Activated naive CD4-positive, alpha-beta T cell treated with anti-CD3 and anti-CD28 coated beads, Interleukin-2, amount 50 U/mL, for 16 hours (primary cell): ENCODE measurements around the gene FUCA1.
"Not testable (repeated sequence)": the region's sequence is repeated elsewhere in the genome, so short reads cannot be mapped to it uniquely, and the experiment has no call there.

Source experiments
- DNase-seq: peaks from one replicate; pipeline ENCODE4 v3.0.0-alpha.2; 2020

The FUCA1 gene

GRCh38 chr1:23867895-23868556 is at the start of gene FUCA1:
TSS of gene FUCA1 (minus strand) at chr1:23868290. CDS start at chr1:23868286, 4 bp downstream.
- peak; percentile 96 for DNase-seq

GRCh38 chr1:23916209-23917131 is 48.4 kb upstream of the FUCA1 start:
- DNase-seq, result peak; percentile 49

- no peak for DNase-seq
These were observed 47.4 kb upstream of the FUCA1 start for GRCh38 chr1:23915466-23915865.

- DNase-seq, result no peak
These were observed 46.8 kb upstream of the FUCA1 start for GRCh38 chr1:23914921-23915320.

- DNase-seq, result no peak
These were observed 45.3 kb upstream of the FUCA1 start, which contains the start of gene CNR2 for GRCh38 chr1:23913212-23913880. TSS of gene CNR2 (minus strand) at chr1:23913362. CDS start at chr1:23875617, 37,745 bp downstream.

- no peak for DNase-seq
These were observed 43.8 kb upstream of the FUCA1 start for GRCh38 chr1:23911921-23912320.

- DNase-seq, result no peak
These were observed 42.6 kb upstream of the FUCA1 start for GRCh38 chr1:23910553-23911246.

- DNase-seq, result no peak
These were observed 42.1 kb upstream of the FUCA1 start for GRCh38 chr1:23910144-23910543.

- no peak for DNase-seq
These were observed 41.3 kb upstream of the FUCA1 start for GRCh38 chr1:23909412-23909811.

GRCh38 chr1:23908453-23909341 is 40.6 kb upstream of the FUCA1 start:
- DNase-seq, result no peak

GRCh38 chr1:23906731-23907130 is 38.6 kb upstream of the FUCA1 start:
- no peak for DNase-seq

- no peak for DNase-seq
These were observed 37.5 kb upstream of the FUCA1 start for GRCh38 chr1:23905461-23906025.

GRCh38 chr1:23904748-23905357 is 36.8 kb upstream of the FUCA1 start:
- no peak for DNase-seq

- DNase-seq, result no peak
These were observed 35.7 kb upstream of the FUCA1 start for GRCh38 chr1:23903754-23904153.

GRCh38 chr1:23902321-23903278 is 34.5 kb upstream of the FUCA1 start:
- no peak for DNase-seq

GRCh38 chr1:23900017-23900416 is 31.9 kb upstream of the FUCA1 start:
- DNase-seq, result not testable (repeated sequence)

GRCh38 chr1:23899070-23899469 is 31.0 kb upstream of the FUCA1 start:
- DNase-seq, result no peak

- no peak for DNase-seq
These were observed 29.0 kb upstream of the FUCA1 start for GRCh38 chr1:23897083-23897482.

- no peak for DNase-seq
These were observed 28.4 kb upstream of the FUCA1 start for GRCh38 chr1:23896491-23896890.

- DNase-seq, result no peak
These were observed 27.9 kb upstream of the FUCA1 start for GRCh38 chr1:23895993-23896392.
